GM21515 (cell line): ENCODE results near the gene LCE1D.

Experiments
- ATAC-seq: cut with Tn5 transposase; IDR thresholded peaks from one replicate; pipeline ENCODE4 v1.9.1; 2021; ENCODE audit not compliant: unreplicated experiment

Gene LCE1D, protein sequence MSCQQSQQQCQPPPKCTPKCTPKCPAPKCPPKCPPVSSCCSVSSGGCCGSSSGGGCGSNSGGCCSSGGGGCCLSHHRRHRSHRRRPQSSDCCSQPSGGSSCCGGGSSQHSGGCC

DNA sequence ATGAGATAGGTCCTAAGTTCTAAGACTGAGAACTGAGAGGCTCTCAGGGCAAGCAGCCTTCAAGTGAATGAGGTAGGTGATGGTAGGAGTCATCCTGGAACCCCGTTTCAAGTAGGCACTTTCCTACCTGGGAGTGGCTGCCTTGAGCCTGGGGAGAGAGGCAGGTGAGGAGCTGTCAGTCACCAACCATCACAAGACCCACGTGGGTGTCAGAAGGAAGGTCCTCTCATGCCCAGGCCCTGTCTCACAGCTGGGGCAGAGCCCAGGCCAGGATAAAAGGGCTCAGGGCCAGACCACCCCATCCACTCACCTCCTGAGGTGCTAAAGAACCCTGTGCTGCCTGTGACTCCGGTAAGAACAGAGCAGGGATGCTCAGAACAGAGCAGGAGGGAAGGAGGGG is at the start of gene LCE1D:
Gene LCE1D, plus strand, starts transcription at position 301 of the 400 bp plus-strand sequence. CDS start 1,074 bp downstream, outside the sequence.
- ATAC-seq, result no peak

DNA sequence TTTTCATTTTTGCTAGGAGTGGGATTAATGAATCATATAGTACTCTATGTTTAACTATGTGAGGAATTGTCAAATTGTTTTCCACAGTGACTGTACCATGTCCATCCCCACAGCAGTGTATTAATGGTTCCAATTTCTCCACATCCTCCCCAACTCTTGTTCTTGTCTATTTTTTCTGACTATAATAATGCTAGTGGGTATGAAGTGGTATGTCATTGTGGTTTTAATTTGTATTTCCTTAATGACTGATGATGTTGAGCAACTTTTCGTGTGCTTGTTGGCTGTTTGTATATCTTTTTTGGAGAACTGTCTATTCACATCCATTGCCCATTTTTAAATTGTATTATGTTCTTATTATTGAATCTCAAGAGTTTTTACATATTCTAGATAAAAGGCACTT is 48.7 kb upstream of the LCE1D start:
- ATAC-seq, result no peak

DNA sequence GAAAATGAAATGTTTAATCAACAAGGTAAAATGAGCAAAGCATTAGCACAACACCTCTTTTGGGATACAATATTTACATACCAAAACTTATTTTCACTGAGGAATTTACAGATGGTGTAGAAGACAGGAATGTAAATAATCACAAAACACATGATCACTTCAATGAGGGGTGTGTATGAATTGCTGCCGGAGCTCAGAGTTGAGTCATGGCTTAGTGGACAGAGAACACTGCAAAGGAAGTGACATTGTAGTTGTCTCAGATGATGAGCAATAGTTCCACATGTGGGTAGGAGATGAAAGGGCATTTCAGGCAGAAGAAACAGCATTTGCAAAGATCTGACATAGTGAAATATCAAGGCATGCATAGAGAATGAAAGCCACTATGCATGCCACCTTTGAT is 44.3 kb upstream of the LCE1D start:
- ATAC-seq, result no peak

DNA sequence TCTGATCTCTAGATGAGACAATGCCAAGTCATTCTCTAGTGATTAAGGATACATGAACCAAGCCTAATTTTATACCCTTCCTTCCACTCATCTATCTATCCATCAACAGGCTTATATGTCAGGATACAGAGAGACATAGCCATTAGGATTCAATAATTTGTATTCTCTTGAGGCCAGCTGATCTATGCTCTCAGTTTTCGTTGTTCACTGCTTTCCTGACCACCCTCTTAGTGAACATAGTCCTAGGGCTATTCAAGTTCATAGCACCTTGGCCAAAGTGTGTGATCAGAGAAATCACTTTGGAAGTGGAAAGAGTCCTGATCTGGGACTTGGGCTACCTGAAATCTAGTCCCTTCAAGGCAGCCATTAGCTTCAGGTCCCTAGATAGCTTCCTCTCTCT is 42.9 kb upstream of the LCE1D start:
- no peak for ATAC-seq

DNA sequence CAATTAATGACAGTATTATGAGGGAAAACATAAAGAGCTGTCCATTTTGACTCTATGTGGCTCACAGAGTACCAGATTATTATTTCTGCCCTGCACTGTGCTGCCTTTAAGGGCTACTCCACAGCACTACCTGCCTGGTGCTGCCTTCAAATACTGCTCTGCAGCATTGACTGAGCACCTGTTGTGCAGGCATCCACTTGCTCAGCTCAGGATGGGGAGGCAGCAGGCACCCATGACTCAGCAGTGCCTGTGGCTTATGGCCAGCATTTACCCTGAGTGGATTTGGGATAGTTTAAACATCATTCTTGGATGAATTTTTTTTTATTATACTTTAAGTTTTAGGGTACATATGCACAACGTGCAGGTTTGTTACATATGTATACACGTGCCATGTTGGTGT is 39.6 kb upstream of the LCE1D start:
- ATAC-seq, result no peak

DNA sequence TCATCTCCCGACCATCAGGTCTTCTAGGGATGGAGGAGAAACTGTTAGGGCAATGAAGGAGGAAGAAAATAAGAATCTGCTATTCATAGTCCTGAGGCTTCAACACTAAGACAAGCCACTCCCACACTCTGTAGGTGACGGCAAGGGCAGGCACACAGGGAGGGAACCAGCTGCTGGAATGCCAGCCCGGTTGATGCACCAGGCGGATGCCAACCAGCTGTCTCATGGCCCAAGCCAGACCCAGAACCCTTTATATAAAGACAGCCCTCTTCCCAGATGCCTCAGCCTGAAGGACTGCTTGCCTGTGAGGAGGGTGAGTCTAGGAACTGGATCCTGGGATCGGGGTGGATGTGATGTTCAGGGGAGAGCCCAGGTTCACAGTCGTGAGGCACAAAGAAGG is 38.8 kb upstream of the LCE1D start, which contains the start of gene KPRP:
Gene KPRP, plus strand, starts transcription at position 279 of the 400 bp plus-strand sequence. CDS start 1,564 bp downstream, outside the sequence.
- ATAC-seq, result no peak

DNA sequence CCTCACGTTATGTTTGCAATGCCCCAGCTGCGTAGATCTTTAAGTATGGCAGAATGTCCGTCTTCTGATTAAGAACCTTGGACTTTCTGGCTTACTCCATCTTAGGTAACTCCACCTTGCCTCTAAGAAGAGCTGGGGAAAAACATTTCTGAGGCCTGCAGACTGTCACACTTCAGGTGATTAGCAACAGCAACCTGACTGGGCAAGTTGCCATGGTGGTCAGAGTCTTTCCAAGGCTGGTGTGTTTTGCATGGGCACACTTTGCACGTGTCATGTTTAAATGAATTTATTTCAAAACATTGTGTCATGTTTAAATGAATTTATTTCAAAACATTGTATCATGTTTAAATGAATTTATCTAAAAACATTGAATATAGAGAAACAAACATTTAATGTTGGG is 37.9 kb upstream of the LCE1D start:
- ATAC-seq, result no peak

DNA sequence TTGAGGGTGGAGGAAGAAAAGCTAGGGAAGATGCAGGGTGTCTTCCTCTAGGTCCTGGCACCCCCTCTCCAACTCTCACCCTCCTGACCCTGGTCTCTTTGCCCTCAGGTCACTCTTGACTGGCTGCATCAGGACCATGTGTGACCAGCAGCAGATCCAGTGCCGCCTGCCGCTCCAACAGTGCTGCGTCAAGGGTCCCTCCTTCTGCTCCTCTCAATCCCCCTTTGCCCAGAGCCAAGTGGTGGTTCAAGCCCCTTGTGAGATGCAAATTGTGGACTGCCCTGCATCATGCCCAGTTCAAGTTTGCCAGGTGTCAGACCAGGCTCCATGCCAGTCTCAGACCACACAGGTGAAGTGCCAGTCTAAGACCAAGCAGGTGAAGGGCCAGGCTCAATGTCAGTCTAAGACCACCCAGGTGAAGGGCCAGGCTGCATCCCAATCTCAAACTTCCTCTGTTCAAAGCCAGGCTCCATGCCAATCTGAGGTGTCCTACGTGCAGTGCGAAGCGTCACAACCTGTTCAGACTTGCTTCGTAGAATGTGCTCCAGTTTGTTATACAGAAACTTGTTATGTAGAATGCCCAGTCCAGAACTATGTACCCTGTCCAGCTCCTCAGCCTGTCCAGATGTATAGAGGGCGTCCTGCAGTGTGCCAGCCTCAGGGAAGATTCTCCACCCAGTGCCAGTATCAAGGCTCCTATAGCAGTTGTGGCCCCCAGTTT is 36.9 kb upstream of the LCE1D start:
- no peak for ATAC-seq

DNA sequence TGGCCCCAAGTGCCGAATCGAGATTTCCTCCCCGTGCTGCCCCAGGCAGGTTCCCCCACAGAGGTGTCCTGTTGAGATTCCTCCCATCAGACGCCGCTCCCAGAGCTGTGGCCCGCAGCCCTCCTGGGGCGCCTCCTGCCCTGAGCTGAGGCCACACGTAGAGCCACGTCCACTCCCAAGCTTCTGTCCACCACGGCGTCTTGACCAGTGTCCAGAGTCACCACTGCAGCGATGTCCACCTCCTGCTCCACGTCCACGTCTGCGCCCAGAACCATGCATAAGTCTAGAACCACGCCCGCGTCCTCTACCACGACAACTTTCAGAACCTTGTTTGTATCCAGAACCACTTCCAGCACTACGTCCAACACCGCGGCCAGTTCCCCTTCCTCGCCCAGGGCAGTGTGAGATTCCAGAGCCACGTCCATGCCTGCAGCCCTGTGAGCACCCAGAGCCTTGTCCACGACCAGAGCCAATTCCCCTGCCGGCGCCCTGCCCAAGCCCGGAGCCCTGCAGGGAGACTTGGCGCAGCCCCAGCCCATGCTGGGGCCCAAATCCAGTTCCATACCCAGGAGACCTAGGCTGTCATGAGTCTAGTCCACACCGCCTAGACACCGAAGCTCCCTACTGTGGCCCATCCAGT is 35.9 kb upstream of the LCE1D start:
- ATAC-seq, result no peak

DNA sequence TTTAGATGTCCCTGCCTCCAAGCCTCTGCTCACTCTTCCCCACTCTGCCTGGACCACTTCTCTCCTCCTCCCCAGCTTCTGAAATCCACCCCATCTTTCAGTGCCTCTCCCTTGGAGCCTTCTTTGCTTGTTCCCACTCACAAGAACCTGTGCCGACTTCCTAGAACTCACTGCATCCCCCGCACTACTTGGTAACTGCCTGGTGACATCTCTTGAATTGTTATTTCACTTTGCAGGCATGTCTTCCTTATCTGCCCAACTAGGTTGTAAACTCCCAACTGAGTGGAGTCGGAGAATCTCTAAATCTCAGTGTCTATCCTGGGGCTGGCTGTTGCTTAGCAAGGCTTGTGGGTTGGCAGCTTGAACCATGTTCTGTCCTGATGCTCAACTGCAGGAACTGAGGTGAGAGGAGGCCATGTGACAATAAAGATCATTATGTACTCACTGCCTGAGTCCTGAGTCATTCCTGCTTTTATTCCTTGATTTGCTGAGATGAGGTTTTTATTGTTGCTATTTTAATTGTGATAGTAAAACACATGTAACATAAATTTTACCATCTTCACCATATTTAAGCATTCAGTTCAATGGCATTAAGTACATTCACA is 34.8 kb upstream of the LCE1D start:
- no peak for ATAC-seq

DNA sequence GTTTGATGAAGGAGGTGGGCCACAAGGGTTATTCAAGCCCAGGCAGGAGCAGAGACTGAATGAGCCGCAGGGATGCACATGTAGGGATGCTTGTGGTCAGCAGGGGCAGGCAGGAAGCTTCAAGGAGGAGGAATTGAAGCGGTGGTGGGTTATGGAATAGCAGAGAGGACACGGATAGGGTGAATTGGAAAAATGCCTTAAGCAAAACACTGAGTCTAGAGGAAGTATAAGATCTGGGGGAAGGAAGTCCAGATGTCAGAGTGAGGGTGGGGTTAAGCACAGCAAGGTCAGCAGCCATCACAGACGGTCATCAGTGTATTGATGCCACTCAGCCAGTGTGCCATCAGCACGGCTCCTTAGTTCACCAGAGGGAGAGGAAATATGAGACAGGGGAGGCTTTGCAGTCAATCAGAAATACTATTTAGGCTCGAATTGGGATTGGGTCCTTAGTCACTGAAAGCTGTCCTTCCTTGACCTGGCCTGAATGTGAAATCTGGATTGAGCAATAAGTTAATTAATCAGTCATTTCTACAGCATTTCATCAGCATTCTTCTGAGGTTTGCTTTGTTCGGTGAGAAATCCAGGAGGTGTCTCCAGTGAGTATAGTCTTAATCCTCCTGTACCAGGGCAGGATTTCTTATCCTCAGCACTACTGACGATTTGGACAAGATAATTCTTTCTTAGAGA is 27.5 kb upstream of the LCE1D start:
- ATAC-seq, result no peak

DNA sequence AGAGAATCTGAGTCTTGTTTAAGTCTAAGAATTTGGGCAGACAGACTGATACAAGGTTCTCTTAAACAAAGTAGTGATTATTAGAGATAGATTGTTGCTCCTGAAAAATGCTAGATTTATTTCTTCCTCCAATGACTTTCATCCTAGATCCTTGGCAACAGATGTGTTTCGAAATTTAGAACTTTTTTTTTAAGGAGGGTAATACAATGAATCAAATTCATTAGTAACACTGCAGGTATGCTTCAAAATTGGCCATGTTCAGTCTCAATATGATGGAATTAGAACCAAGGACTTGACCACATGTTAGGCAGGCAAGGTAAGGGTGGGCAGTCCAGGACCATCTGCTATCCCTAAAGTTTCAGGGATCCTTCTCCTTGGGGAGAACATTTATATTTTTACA is 26.1 kb upstream of the LCE1D start:
- no peak for ATAC-seq

DNA sequence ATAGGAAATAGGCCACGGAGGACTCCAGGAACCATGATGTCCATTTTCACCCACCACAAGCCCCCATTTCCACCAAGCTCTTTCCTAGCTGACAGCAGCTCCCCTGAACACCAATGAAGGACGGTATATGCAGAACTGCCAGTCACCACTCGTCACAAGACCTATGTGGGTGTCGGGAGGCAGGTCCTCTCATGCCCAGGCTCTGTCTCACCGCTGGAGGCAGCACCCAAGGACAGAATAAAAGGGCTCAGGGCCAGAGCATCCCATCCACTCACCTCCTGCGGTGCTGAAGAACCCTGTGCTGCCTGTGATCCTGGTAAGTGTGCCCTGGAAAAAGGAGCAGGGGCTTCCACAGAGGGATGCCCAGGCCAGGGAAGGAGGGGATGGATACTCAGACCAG is 21.6 kb upstream of the LCE1D start, which contains the start of gene LCE1F:
Gene LCE1F, plus strand, starts transcription at position 266 of the 400 bp plus-strand sequence. CDS start 1,232 bp downstream, outside the sequence.
- no peak for ATAC-seq

DNA sequence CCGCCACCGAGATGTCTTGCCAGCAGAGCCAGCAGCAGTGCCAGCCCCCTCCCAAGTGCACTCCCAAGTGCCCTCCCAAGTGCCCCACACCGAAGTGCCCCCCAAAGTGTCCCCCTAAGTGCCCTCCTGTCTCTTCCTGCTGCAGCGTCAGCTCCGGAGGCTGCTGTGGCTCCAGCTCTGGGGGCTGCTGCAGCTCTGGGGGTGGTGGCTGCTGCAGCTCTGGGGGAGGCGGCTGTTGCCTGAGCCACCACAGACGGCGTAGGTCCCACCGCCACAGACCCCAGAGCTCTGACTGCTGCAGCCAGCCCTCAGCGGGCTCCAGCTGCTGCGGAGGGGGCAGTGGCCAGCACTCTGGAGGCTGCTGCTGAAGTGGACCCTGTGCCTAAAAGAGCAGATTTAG is 20.2 kb upstream of the LCE1D start:
- ATAC-seq, result no peak

DNA sequence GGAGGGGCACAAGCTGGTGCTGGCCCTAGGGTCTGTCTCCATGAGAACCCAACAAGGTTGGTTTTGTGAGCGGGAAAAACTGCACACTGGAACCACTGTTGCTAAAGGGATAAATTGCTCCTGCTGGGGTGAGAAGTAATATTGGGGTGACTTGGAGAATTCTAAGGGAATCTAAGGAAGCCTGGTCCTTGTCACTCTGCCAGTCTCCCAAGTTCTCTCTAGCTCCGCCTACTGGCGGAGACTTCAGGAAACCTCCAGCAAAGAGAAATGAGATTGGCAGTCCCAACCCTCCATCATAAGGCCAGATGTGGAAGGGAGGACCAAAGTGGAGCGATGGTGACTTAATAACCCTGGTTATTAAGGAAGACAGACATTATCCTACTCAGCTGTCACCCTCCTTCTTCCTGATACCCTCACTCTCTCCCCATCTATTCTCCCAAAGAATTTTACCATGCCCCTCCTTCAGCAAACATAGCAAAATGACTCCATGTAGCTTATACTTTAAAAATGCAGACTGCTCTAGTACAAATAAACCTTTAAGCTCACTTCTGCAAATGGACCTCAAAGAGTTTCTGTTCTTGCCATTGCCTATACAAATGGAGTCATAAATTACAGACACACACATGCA is 18.9 kb upstream of the LCE1D start:
- ATAC-seq, result no peak

DNA sequence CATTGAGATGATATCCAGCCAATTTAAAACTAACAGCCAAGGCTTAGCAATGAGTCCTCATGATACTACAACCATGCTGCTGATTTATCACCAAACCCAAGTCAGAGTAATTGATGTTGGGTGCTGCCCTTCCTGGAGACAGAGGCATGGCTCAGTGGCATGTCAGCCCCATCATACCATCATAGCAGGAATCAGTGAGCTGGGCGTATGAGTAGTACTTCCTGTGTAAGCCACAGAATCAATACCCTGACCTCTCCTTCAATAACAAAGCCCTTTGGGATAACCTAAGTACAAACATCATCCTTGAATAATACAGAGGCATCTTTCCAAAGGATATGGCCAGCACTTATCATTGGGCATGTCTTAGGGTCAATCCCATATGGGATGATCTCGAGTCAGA is 13.4 kb upstream of the LCE1D start:
- ATAC-seq, result no peak

DNA sequence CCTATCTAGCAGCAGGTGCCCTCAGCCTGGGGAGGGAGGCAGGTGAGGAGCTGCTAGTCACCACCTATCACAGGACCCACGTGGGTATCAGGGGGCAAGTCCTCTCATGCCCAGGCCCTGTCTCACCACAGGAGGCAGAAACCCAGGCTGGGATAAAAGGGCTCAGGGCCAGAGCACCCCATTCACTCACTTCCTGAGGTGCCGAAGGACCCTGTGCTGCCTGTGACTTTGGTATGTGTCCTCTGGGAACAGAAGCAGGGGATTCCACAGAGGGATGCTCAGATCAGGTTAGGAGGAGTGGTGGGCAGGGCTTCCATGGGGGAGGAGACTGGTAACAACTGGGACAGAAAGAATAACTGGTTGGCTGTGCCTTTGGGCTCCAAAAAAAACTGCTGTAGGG is 10.4 kb upstream of the LCE1D start, which contains the start of gene LCE1E:
Gene LCE1E, plus strand, starts transcription at position 181 of the 400 bp plus-strand sequence. CDS start 1,043 bp downstream, outside the sequence.
- no peak for ATAC-seq

DNA sequence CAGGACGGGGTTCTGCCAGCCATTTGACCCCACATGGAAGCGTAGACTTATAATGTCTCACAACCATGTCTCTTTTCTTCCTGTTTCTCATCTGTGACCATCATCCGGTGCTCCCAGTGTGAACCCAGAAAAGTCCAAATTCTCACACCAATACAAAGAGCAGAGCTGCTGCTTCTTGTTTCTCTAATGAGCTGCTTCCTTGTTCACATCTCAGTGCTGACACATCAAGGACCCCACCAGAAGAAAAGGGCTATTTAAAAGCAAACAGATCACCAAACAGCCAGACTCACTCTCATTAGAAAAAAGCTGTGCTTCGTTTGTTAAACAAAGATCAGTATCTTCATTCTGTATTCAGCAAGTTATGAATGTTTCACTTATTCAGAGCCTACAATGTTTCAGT is 835 bp upstream of the LCE1D start:
- no peak for ATAC-seq

DNA sequence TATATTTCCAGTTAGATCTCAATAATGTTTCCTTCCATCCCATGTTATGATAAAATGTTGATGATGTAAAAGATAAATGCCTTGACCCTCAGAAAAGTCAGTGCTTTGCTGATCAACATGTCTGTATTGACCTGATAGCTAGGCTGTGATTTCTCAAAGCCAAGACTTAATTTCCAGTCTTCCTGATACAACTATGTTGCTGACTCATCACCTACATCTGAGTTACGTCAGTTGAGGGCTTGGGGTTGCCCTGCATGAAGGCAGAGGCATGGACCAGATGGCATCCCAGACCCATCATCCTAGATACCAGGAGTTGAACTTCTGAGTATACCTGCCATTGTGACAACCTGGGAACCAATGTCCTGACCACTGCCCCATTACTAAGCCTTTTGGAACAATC is 4.8 kb downstream of the LCE1D start:
- ATAC-seq, result no peak

DNA sequence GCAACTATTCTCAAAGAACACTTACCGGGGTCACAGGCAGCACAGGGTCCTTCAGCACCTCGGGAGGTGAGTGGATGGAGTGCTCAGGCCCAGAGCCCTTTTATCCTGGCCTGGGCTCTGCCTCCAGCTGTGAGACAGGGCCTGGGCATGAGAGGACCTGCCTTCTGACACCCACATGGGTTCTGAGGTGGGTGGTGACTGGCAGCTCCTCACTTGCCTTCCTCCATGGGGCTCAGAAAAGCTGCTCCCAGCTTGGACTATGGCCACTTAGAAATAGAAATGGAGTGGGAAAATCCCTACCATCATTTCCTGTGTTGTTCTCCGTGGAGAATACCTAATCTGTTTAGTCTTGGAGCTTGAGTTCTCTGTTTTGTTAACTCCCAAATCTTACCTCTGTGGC is 10.1 kb downstream of the LCE1D start, which contains the start of gene LCE1C:
Gene LCE1C, minus strand, starts transcription at position 76 of the 400 bp plus-strand sequence. CDS start 1,173 bp downstream, outside the sequence.
- no peak for ATAC-seq

DNA sequence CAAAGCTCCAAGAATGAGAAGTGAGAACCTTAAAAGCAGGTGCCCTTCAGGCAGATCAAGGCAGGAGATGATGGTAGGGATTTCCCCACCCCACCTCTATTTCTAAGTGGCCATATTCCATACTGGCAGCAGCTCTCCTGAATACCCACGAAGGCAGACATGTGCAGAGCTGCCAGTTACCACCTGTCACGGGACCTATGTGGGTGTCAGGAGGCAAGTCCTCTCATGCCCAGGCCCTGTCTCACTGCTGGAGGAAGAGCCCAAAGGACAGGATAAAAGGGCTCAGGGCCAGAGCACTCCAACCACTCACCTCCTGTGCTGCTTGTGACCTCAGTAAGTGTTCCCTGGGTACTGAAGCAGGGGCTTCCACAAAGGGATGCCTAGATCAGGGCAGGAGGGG is 14.5 kb downstream of the LCE1D start:
- ATAC-seq, result no peak
